ENCODE results near the gene CLEC3B.
A peak's percentile ranks its signal among the peaks of the same experiment; 100 is the strongest.

CLEC3B gene

GRCh38 chr3:44991326-44991725, 34.8 kb upstream of the CLEC3B start:
- peaks cover 65% of the 10 kb centered on the region for H3K4me1 ChIP-seq (ENCODE audit: control insufficient read depth, insufficient read depth, low read length)
- peaks cover 26% of the 10 kb centered on the region for H3K36me3 ChIP-seq (ENCODE audit: control insufficient read depth, insufficient read depth, low read length, severe bottlenecking)
- H3K9ac ChIP-seq (ENCODE audit: low read length) = no peak overlapping the region
- DNase-seq (ENCODE audit: low read depth) = no peak
- H3K4me3 ChIP-seq (ENCODE audit: low read length) = no peak overlapping the region
- no peaks in the 10 kb centered on the region for H3K27me3 ChIP-seq (replicated peaks; ENCODE audit: control insufficient read depth, insufficient read depth, low read length)
- H3K9me3 ChIP-seq (ENCODE audit: control insufficient read depth, low read length) = no peaks in the 10 kb centered on the region

GRCh38 chr3:44992555-44993470, 33.3 kb upstream of the CLEC3B start:
- peak; percentile 60 for DNase-seq (ENCODE audit: low read depth)
- no peaks in the 10 kb centered on the region for H3K9me3 ChIP-seq (ENCODE audit: control insufficient read depth, low read length)
- peak overlapping the region; percentile 15 for H3K9ac ChIP-seq (ENCODE audit: low read length)
- H3K4me3 ChIP-seq (ENCODE audit: low read length) = no peak overlapping the region
- H3K4me1 ChIP-seq (ENCODE audit: control insufficient read depth, insufficient read depth, low read length) = peaks cover 68% of the 10 kb centered on the region
- H3K27me3 ChIP-seq (replicated peaks; ENCODE audit: control insufficient read depth, insufficient read depth, low read length) = no peaks in the 10 kb centered on the region
- H3K36me3 ChIP-seq (ENCODE audit: control insufficient read depth, insufficient read depth, low read length, severe bottlenecking) = peaks cover 40% of the 10 kb centered on the region

- Histone ChIP-seq H3K27me3 (replicated peaks; ENCODE audit: control insufficient read depth, insufficient read depth, low read length) (no peaks in the 10 kb centered on the region), H3K9ac (ENCODE audit: low read length) (peak overlapping the region; percentile 50), H3K36me3 (ENCODE audit: control insufficient read depth, insufficient read depth, low read length, severe bottlenecking) (peaks cover 47% of the 10 kb centered on the region), H3K4me3 (ENCODE audit: low read length) (no peak overlapping the region), H3K4me1 (ENCODE audit: control insufficient read depth, insufficient read depth, low read length) (peaks cover 63% of the 10 kb centered on the region), H3K9me3 (ENCODE audit: control insufficient read depth, low read length) (no peaks in the 10 kb centered on the region)
- DNase-seq (ENCODE audit: low read depth) = peak; percentile 62
Observed at GRCh38 chr3:44993471-44994205, 32.5 kb upstream of the CLEC3B start.

- Histone ChIP-seq H3K9ac (ENCODE audit: low read length) (peak overlapping the region; percentile 63), H3K9me3 (ENCODE audit: control insufficient read depth, low read length) (no peaks in the 10 kb centered on the region), H3K4me1 (ENCODE audit: control insufficient read depth, insufficient read depth, low read length) (peaks cover 51% of the 10 kb centered on the region), H3K36me3 (ENCODE audit: control insufficient read depth, insufficient read depth, low read length, severe bottlenecking) (peaks cover 55% of the 10 kb centered on the region), H3K27me3 (replicated peaks; ENCODE audit: control insufficient read depth, insufficient read depth, low read length) (no peaks in the 10 kb centered on the region), H3K4me3 (ENCODE audit: low read length) (peak overlapping the region; percentile 37)
- DNase-seq (ENCODE audit: low read depth) = peak; percentile 93
Observed at GRCh38 chr3:44995142-44995770, 30.8 kb upstream of the CLEC3B start.

- H3K27me3 ChIP-seq (replicated peaks; ENCODE audit: control insufficient read depth, insufficient read depth, low read length) = no peaks in the 10 kb centered on the region
- peaks cover 47% of the 10 kb centered on the region for H3K4me1 ChIP-seq (ENCODE audit: control insufficient read depth, insufficient read depth, low read length)
- peak overlapping the region; percentile 63 for H3K9ac ChIP-seq (ENCODE audit: low read length)
- no peak for DNase-seq (ENCODE audit: low read depth)
- no peak overlapping the region for H3K4me3 ChIP-seq (ENCODE audit: low read length)
- peaks cover 53% of the 10 kb centered on the region for H3K36me3 ChIP-seq (ENCODE audit: control insufficient read depth, insufficient read depth, low read length, severe bottlenecking)
- H3K9me3 ChIP-seq (ENCODE audit: control insufficient read depth, low read length) = no peaks in the 10 kb centered on the region
Observed at GRCh38 chr3:44996556-44996969, 29.5 kb upstream of the CLEC3B start.

GRCh38 chr3:44999782-45000181, 26.3 kb upstream of the CLEC3B start:
- Histone ChIP-seq H3K9me3 (ENCODE audit: control insufficient read depth, low read length) (no peaks in the 10 kb centered on the region), H3K4me1 (ENCODE audit: control insufficient read depth, insufficient read depth, low read length) (peaks cover 41% of the 10 kb centered on the region), H3K36me3 (ENCODE audit: control insufficient read depth, insufficient read depth, low read length, severe bottlenecking) (peaks cover 75% of the 10 kb centered on the region), H3K9ac (ENCODE audit: low read length) (no peak overlapping the region), H3K27me3 (replicated peaks; ENCODE audit: control insufficient read depth, insufficient read depth, low read length) (no peaks in the 10 kb centered on the region), H3K4me3 (ENCODE audit: low read length) (no peak overlapping the region)
- no peak for DNase-seq (ENCODE audit: low read depth)

- H3K27me3 ChIP-seq (replicated peaks; ENCODE audit: control insufficient read depth, insufficient read depth, low read length) = no peaks in the 10 kb centered on the region
- H3K36me3 ChIP-seq (ENCODE audit: control insufficient read depth, insufficient read depth, low read length, severe bottlenecking) = peaks cover 85% of the 10 kb centered on the region
- H3K4me1 ChIP-seq (ENCODE audit: control insufficient read depth, insufficient read depth, low read length) = peaks cover 31% of the 10 kb centered on the region
- no peak overlapping the region for H3K9ac ChIP-seq (ENCODE audit: low read length)
- H3K4me3 ChIP-seq (ENCODE audit: low read length) = no peak overlapping the region
- H3K9me3 ChIP-seq (ENCODE audit: control insufficient read depth, low read length) = no peaks in the 10 kb centered on the region
- no peak for DNase-seq (ENCODE audit: low read depth)
Observed at GRCh38 chr3:45000823-45001222, 25.3 kb upstream of the CLEC3B start.

- H3K27me3 ChIP-seq (replicated peaks; ENCODE audit: control insufficient read depth, insufficient read depth, low read length) = no peaks in the 10 kb centered on the region
- peaks cover 83% of the 10 kb centered on the region for H3K36me3 ChIP-seq (ENCODE audit: control insufficient read depth, insufficient read depth, low read length, severe bottlenecking)
- no peak overlapping the region for H3K4me3 ChIP-seq (ENCODE audit: low read length)
- peaks cover 22% of the 10 kb centered on the region for H3K4me1 ChIP-seq (ENCODE audit: control insufficient read depth, insufficient read depth, low read length)
- no peak for DNase-seq (ENCODE audit: low read depth)
- no peak overlapping the region for H3K9ac ChIP-seq (ENCODE audit: low read length)
- no peaks in the 10 kb centered on the region for H3K9me3 ChIP-seq (ENCODE audit: control insufficient read depth, low read length)
Observed at GRCh38 chr3:45001738-45002137, 24.4 kb upstream of the CLEC3B start.

- peaks cover 83% of the 10 kb centered on the region for H3K36me3 ChIP-seq (ENCODE audit: control insufficient read depth, insufficient read depth, low read length, severe bottlenecking)
- H3K27me3 ChIP-seq (replicated peaks; ENCODE audit: control insufficient read depth, insufficient read depth, low read length) = no peaks in the 10 kb centered on the region
- H3K4me3 ChIP-seq (ENCODE audit: low read length) = no peak overlapping the region
- peaks cover 18% of the 10 kb centered on the region for H3K4me1 ChIP-seq (ENCODE audit: control insufficient read depth, insufficient read depth, low read length)
- no peaks in the 10 kb centered on the region for H3K9me3 ChIP-seq (ENCODE audit: control insufficient read depth, low read length)
- no peak for DNase-seq (ENCODE audit: low read depth)
- no peak overlapping the region for H3K9ac ChIP-seq (ENCODE audit: low read length)
Observed at GRCh38 chr3:45002139-45002660, 23.9 kb upstream of the CLEC3B start.

GRCh38 chr3:45002720-45003119, 23.4 kb upstream of the CLEC3B start:
- Histone ChIP-seq H3K9me3 (ENCODE audit: control insufficient read depth, low read length) (no peaks in the 10 kb centered on the region), H3K4me3 (ENCODE audit: low read length) (no peak overlapping the region), H3K27me3 (replicated peaks; ENCODE audit: control insufficient read depth, insufficient read depth, low read length) (no peaks in the 10 kb centered on the region), H3K36me3 (ENCODE audit: control insufficient read depth, insufficient read depth, low read length, severe bottlenecking) (peaks cover 82% of the 10 kb centered on the region), H3K4me1 (ENCODE audit: control insufficient read depth, insufficient read depth, low read length) (peaks cover 21% of the 10 kb centered on the region), H3K9ac (ENCODE audit: low read length) (no peak overlapping the region)
- DNase-seq (ENCODE audit: low read depth) = no peak

GRCh38 chr3:45003406-45003805, 22.7 kb upstream of the CLEC3B start:
- H3K4me3 ChIP-seq (ENCODE audit: low read length) = no peak overlapping the region
- no peaks in the 10 kb centered on the region for H3K9me3 ChIP-seq (ENCODE audit: control insufficient read depth, low read length)
- peak overlapping the region; percentile 61 for H3K9ac ChIP-seq (ENCODE audit: low read length)
- peaks cover 77% of the 10 kb centered on the region for H3K36me3 ChIP-seq (ENCODE audit: control insufficient read depth, insufficient read depth, low read length, severe bottlenecking)
- H3K27me3 ChIP-seq (replicated peaks; ENCODE audit: control insufficient read depth, insufficient read depth, low read length) = no peaks in the 10 kb centered on the region
- peaks cover 28% of the 10 kb centered on the region for H3K4me1 ChIP-seq (ENCODE audit: control insufficient read depth, insufficient read depth, low read length)
- no peak for DNase-seq (ENCODE audit: low read depth)

All from adipocyte (in vitro differentiated cells).